Measurements from ENCODE around the gene THEM5. TPM values are rescaled to one million over a fixed set of nuclear protein-coding genes. Genes with fewer than 3 reads are reported as not detected.
A peak's percentile ranks its signal among the peaks of the same experiment; 100 is the strongest.

The THEM5 gene
- total and polyA plus RNA-seq, 10 of the 15 experiments (the other 5 are each of a cell fraction or from before 2014, with no cell fraction given), result 0.16 TPM; not detected in 9

- no peak for TF ChIP-seq MYB (IDR thresholded peaks at IDR 0.05; ENCODE audit: borderline replicate concordance, low read depth, low read length)
- TF ChIP-seq SMAD1 (IDR thresholded peaks at IDR 0.05; ENCODE audit: low read depth, partially characterized antibody), result no peak
- no peak for TF ChIP-seq POLR2A (IDR thresholded peaks at IDR 0.05; ENCODE audit: low read depth, low read length)
Observed at GRCh38 chr1:151839082-151839412, 14.5 kb downstream of the THEM5 start (continued).

- BruUV-seq (replicated peaks), result no TSS peak
- Histone ChIP-seq H3K4me1 (ENCODE audit: control insufficient read depth, insufficient read depth, low read length) (peaks cover 10% of the 10 kb centered on the region; the same call in 1 of the 2 replicates), H3K36me3 (ENCODE audit: control insufficient read depth in 2 of 2, insufficient read depth in 2 of 2, low read length in 1 of 2) (no peaks in the 10 kb centered on the region), H3K9me3 (replicated peaks; ENCODE audit: control insufficient read depth, insufficient read depth, low read length) (no peaks in the 10 kb centered on the region), H3K9ac (ENCODE audit: control insufficient read depth, insufficient read depth, low read length) (peak overlapping the region; percentile 6; the same call in 1 of the 2 replicates), H3K27me3 (replicated peaks in 1 of 2; ENCODE audit: control insufficient read depth in 2 of 2, insufficient read depth in 2 of 2, low read length in 1 of 2) (peaks cover 0 to 8% of the 10 kb centered on the region in 2 experiments), H4K20me1 (ENCODE audit: control insufficient read depth, insufficient read depth) (peaks cover 5% of the 10 kb centered on the region; the same call in 1 of the 2 replicates), H3K79me2 (ENCODE audit: control insufficient read depth, insufficient read depth, low read length) (no peaks in the 10 kb centered on the region), H3K27ac (ENCODE audit: control insufficient read depth, insufficient read depth) (no peak overlapping the region), H3K4me3 (peak overlapping the region; percentile 42), H3K4me2 (ENCODE audit: control insufficient read depth, insufficient read depth) (peak overlapping the region; percentile 80), H2AFZ (ENCODE audit: control insufficient read depth, low read depth, low read length) (peak overlapping the region; percentile 46)
- ChIA-PET POLR2A (interaction anchor here (0.6 to 1.9 kb wide), 3 partner anchors 71 to 490 kb away, joined by 3 to 6 read pairs (median 6); partner anchors contain the start of genes RIIAD1 and THEM4), RAD21 (ENCODE audit: unreplicated experiment) (interaction anchor here (1.0 to 1.2 kb wide), 2 partner anchors 8 to 20 kb away, joined by 3 to 4 read pairs; no protein-coding TSS in a partner anchor), CTCF (interaction anchor here (0.7 to 1.4 kb wide), 4 partner anchors 7 to 649 kb away, joined by 3 read pairs; partner anchors contain the start of gene VPS72), SMC1A (ENCODE audit: uncharacterized antibody, unreplicated experiment) (interaction anchor here (1.2 to 2.1 kb wide), 2 partner anchors 44 to 394 kb away, joined by 3 to 8 read pairs; no protein-coding TSS in a partner anchor)
- ATAC-seq, result peak; percentile 17
- in situ Hi-C loops (cut with MboI) (loop anchor here (5.0 to 10.0 kb wide), 3 partner anchors 246 to 544 kb away; no protein-coding TSS in a partner anchor), intact Hi-C loops (cut with micrococcal nuclease; ENCODE audit: unreplicated experiment) (loop anchor here (5.0 to 10.0 kb wide), 2 partner anchors 124 to 146 kb away; partner anchors contain the start of gene CELF3)
- WGBS (ENCODE audit: insufficient coverage, insufficient replicate concordance, low lambda C conversion rate, missing lambda C conversion rate), result 4% methylated on average over 88 of the region's 117 CpGs
- no peak for FAIRE-seq
- no peak for DNase-seq (ENCODE audit: low read depth, low spot score)
- TF ChIP-seq NKRF (conservative IDR thresholded peaks at IDR 0.05) (0 out of 2 replicates have a peak, but pooled peaks have one; percentile 51), ZNF687 (IDR thresholded peaks at IDR 0.05) (peak; percentile 88), ELK1 (IDR thresholded peaks at IDR 0.05; ENCODE audit: low read depth, low read length) (no peak)
- TF ChIP-seq, protein P1, sequence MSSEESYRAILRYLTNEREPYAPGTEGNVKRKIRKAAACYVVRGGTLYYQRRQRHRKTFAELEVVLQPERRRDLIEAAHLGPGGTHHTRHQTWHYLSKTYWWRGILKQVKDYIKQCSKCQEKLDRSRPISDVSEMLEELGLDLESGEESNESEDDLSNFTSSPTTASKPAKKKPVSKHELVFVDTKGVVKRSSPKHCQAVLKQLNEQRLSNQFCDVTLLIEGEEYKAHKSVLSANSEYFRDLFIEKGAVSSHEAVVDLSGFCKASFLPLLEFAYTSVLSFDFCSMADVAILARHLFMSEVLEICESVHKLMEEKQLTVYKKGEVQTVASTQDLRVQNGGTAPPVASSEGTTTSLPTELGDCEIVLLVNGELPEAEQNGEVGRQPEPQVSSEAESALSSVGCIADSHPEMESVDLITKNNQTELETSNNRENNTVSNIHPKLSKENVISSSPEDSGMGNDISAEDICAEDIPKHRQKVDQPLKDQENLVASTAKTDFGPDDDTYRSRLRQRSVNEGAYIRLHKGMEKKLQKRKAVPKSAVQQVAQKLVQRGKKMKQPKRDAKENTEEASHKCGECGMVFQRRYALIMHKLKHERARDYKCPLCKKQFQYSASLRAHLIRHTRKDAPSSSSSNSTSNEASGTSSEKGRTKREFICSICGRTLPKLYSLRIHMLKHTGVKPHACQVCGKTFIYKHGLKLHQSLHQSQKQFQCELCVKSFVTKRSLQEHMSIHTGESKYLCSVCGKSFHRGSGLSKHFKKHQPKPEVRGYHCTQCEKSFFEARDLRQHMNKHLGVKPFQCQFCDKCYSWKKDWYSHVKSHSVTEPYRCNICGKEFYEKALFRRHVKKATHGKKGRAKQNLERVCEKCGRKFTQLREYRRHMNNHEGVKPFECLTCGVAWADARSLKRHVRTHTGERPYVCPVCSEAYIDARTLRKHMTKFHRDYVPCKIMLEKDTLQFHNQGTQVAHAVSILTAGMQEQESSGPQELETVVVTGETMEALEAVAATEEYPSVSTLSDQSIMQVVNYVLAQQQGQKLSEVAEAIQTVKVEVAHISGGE (CRISPR knock-in tag; IDR thresholded peaks at IDR 0.05), result no peak
Observed at GRCh38 chr1:151838222-151839081, 15.1 kb downstream of the THEM5 start.

Data from GM12878 (cell line).